ENCODE data around the gene SYT8. TPM values are rescaled to one million over a fixed set of nuclear protein-coding genes. Genes with fewer than 3 reads are reported as not detected.

Gene SYT8
- total and polyA plus RNA-seq, 2 donors (not counting 1 experiment from before 2014, with no cell fraction given), result not detected

DNA sequence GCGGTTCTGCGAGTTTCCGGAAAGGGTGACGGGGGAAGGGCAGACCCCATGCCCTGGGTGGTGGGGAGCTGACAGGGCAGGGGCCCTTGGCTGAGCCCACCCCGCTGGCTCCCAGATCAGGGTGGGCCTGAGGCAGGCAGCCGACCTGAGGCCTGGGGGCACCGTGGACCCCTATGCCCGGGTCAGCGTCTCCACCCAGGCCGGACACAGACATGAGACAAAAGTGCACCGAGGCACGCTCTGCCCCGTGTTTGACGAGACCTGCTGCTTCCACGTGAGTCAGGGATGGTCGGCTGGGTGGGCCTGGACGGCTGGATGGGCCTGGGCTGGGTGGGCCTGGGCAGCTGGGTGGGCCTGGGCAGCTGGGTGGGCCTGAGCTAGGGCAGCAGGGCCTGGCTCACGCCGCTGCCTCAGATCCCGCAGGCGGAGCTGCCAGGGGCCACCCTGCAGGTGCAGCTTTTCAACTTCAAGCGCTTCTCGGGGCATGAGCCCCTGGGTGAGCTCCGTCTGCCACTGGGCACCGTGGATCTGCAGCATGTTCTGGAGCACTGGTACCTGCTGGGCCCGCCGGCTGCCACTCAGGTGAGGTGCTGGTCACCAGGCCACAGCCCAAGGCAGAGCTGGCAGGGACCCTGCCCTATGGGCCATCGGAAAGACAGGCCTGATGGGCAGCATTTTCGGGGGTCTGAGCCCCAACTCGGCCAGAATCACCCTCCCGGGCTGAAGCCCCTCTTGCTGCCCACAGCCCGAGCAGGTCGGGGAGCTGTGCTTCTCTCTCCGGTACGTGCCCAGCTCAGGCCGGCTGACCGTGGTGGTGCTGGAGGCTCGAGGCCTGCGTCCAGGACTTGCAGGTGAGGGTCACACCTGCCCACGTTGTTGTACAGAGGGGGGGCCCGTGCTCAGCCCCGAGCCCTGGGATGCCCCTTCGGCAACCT lies 1.5 kb downstream of the SYT8 start:
- peaks cover 26% of the 10 kb centered on the region for H3K4me1 Mint-ChIP-seq
- no peak for DNase-seq
- H3K4me3 ChIP-seq (ENCODE audit: control extremely low read depth in 1 of 5, extremely low read depth in 1 of 5, insufficient read depth in 1 of 5, low read depth in 2 of 5, low read length in 4 of 5), result no peak overlapping the region

More for the DNA sequence above, 1.5 kb downstream of the SYT8 start:
- Mint-ChIP-seq H3K27ac (no peak overlapping the region), H3K9me3 (ENCODE audit: insufficient read depth) (no peaks in the 10 kb centered on the region), H3K27me3 (peaks cover 4% of the 10 kb centered on the region), H3K4me3 (no peak overlapping the region)
- Histone ChIP-seq H3K4me2 (replicated peaks; ENCODE audit: low read depth, low read length, poor library complexity, severe bottlenecking) (no peak overlapping the region), H3K9ac (ENCODE audit: low read length) (no peak overlapping the region), H3K36me3 (replicated peaks in 1 of 2; ENCODE audit: control extremely low read depth in 1 of 2, control insufficient read depth in 1 of 2, extremely low read depth in 1 of 2, insufficient read depth in 2 of 2, low read length in 1 of 2) (no peaks in the 10 kb centered on the region), H3K79me2 (ENCODE audit: control insufficient read depth, insufficient read depth, low read length) (peaks cover 31% of the 10 kb centered on the region), H4K20me1 (ENCODE audit: control insufficient read depth, insufficient read depth, low read length, poor library complexity, severe bottlenecking) (no peaks in the 10 kb centered on the region), H3K27me3 (replicated peaks in 1 of 4; ENCODE audit: control extremely low read depth in 1 of 4, control insufficient read depth in 3 of 4, insufficient read depth in 4 of 4, low read length in 3 of 4) (peaks cover 0 to 24% (median 5%) of the 10 kb centered on the region in 4 experiments), H3K27ac (ENCODE audit: low read length in 2 of 2) (no peak overlapping the region), H3K4me1 (ENCODE audit: control insufficient read depth in 2 of 2, insufficient read depth in 2 of 2, low read length in 2 of 2) (peaks cover 41 to 48% of the 10 kb centered on the region in 2 donors), H3K9me3 (ENCODE audit: control extremely low read depth in 1 of 3, control insufficient read depth in 2 of 3, insufficient read depth in 1 of 3, low read length in 2 of 3) (no peaks in the 10 kb centered on the region), H2AFZ (ENCODE audit: insufficient read depth, low read depth, low read length, poor library complexity, severe bottlenecking) (no peak overlapping the region)
- ChIA-PET CTCF (interaction anchor here (0.8 to 10.0 kb wide), 12 partner anchors 12 to 317 kb away, joined by 3 to 394 read pairs (median 5); partner anchors contain the start of gene PRR33), POLR2A (no interaction called here)
- no peak for ATAC-seq (ENCODE audit: low read depth)
- intact Hi-C loops (cut with micrococcal nuclease), result no loop called here
- WGBS (ENCODE audit: insufficient coverage), result 91% methylated on average over 43 of the region's 43 CpGs
- TF ChIP-seq EZH2 (IDR thresholded peaks at IDR 0.05; ENCODE audit: borderline replicate concordance, insufficient read depth, low read depth, low read length, poor library complexity, severe bottlenecking), result no peak
- TF ChIP-seq, protein P1, sequence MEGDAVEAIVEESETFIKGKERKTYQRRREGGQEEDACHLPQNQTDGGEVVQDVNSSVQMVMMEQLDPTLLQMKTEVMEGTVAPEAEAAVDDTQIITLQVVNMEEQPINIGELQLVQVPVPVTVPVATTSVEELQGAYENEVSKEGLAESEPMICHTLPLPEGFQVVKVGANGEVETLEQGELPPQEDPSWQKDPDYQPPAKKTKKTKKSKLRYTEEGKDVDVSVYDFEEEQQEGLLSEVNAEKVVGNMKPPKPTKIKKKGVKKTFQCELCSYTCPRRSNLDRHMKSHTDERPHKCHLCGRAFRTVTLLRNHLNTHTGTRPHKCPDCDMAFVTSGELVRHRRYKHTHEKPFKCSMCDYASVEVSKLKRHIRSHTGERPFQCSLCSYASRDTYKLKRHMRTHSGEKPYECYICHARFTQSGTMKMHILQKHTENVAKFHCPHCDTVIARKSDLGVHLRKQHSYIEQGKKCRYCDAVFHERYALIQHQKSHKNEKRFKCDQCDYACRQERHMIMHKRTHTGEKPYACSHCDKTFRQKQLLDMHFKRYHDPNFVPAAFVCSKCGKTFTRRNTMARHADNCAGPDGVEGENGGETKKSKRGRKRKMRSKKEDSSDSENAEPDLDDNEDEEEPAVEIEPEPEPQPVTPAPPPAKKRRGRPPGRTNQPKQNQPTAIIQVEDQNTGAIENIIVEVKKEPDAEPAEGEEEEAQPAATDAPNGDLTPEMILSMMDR (IDR thresholded peaks at IDR 0.05), result no peak

All from B cell (primary cell).